Esophagus squamous epithelium (tissue), 5 donors: ENCODE results near the gene TLE5. TPM values are rescaled to one million over a fixed set of nuclear protein-coding genes. Genes with fewer than 3 reads are reported as not detected.

Experiments
- DNase-seq: peaks from one replicate; lab custom pipeline; 2025; lab: John Stamatoyannopoulos, UW
- H3K27ac ChIP-seq, 4 donors: fragments of 200-600 bp; sonication (generic); one replicate each; pipeline ENCODE4 v1.5.1; 2016 to 2019; ENCODE audit warnings: mild to moderate bottlenecking in 1 of 4
- H3K27me3 ChIP-seq, 4 donors: fragments of 200-600 bp; sonication (generic); 1 replicate in 3 of 4; 2 replicates in 1 of 4; pipeline versions ENCODE4 v1.5.1 to v1.6.0; 2017 to 2021; ENCODE audit warnings: antibody characterized with exemption in 1 of 4
- H3K36me3 ChIP-seq, 3 donors: fragments of 200-600 bp; sonication (generic); one replicate each; pipeline ENCODE4 v1.5.1; 2016 to 2019
- H3K4me1 ChIP-seq, 3 donors: fragments of 200-600 bp; sonication (generic); one replicate each; pipeline ENCODE4 v1.5.1; 2017 to 2019
- H3K4me3 ChIP-seq, 4 donors: fragments of 200-600 bp; sonication (generic); 1 replicate in 3 of 4; 2 replicates in 1 of 4; pipeline ENCODE4 v1.5.1; 2016 to 2019; ENCODE audit warnings: mild to moderate bottlenecking in 2 of 4, moderate library complexity in 1 of 4
- H3K9me3 ChIP-seq, 3 donors: fragments of 200-600 bp; sonication (generic); one replicate each; pipeline ENCODE4 v1.5.1; 2016 to 2019
- CTCF ChIP-seq, 6 experiments: fragments of 450-650 bp in 4 of 6; fragments of 200-600 bp in 2 of 6; sonication (generic) in 2 of 6; IDR thresholded peaks; one replicate each; pipeline ENCODE4 v1.5.1; 2016 to 2019; ENCODE audit warnings: antibody characterized with exemption in 6 of 6, mild to moderate bottlenecking in 4 of 6, moderate library complexity in 4 of 6
- POLR2A ChIP-seq, 4 donors: fragments of 450-650 bp; IDR thresholded peaks; one replicate each; pipeline ENCODE4 v1.6.1; 2017; ENCODE audit warnings: antibody characterized with exemption in 4 of 4, mild to moderate bottlenecking in 4 of 4, moderate library complexity in 3 of 4
- WGBS, 2 donors: methylation state at CpG; one replicate each; pipeline ENCODE4 v1.1.5; 2018; 5-methylcytosine and 5-hydroxymethylcytosine counted together
- intact Hi-C: fragments of 100-400 bp; cut with DNase I; formaldehyde crosslinking; loops from one replicate; pipeline ENCODE4 v1.15.0; 2022
- total RNA-seq, 4 donors: library from RNA; depleted of rRNA; stranded (reverse); fragments of >200 nt; gene quantifications; one replicate each; pipeline ENCODE4 v1.1.0, GENCODE V29; 2016
- donor health status: DM: yes; HTN: yes; CAD: no.

Gene TLE5
- total RNA-seq: 100 to 1,000 TPM; 141 to 433 (median 298) TPM

- 0% methylated on average over 1 of the region's 111 CpGs for WGBS, 2 donors
- intact Hi-C loops: no loop called here
- H3K36me3 ChIP-seq: peaks cover 5 to 27% (median 6%) of the 10 kb centered on the region in 3 donors
- no peak for DNase-seq
- TF ChIP-seq CTCF (IDR thresholded peaks at IDR 0.05) (no peak), POLR2A (IDR thresholded peaks at IDR 0.05) (peak in 1 of 4 donors; percentile 43)
- peak within 1 kb of the TSS; percentile 96 to 100 (median 99) for H3K27ac ChIP-seq
- peak within 1 kb of the TSS; percentile 74 to 96 (median 89) for H3K4me3 ChIP-seq
- peaks cover 33 to 66% (median 43%) of the 10 kb centered on the region in 3 donors for H3K4me1 ChIP-seq
- no peaks in the 10 kb centered on the region for H3K9me3 ChIP-seq
- H3K27me3 ChIP-seq: no peaks in the 10 kb centered on the region
These were observed at the start of gene TLE5 for GRCh38 chr19:3062165-3063105. TLE5 (minus strand) TSS chr19:3062495; CDS start chr19:3062200, 295 bp downstream.

GRCh38 chr19:3111586-3112247, 49.4 kb upstream of the TLE5 start:
- Histone ChIP-seq H3K9me3 (no peaks in the 10 kb centered on the region), H3K27ac (no peak overlapping the region), H3K4me1 (peaks cover 0 to 22% (median 0%) of the 10 kb centered on the region in 3 donors), H3K4me3 (no peak overlapping the region), H3K36me3 (peaks cover 6 to 70% (median 13%) of the 10 kb centered on the region in 3 donors), H3K27me3 (no peaks in the 10 kb centered on the region)
- 92 to 96% methylated on average over 4 to 10 of the region's 17 CpGs for WGBS, 2 donors
- no peak for DNase-seq
- intact Hi-C loops: loop anchor here (5.0 kb wide), 1 partner anchor 34 kb away; no protein-coding TSS in a partner anchor
- TF ChIP-seq POLR2A (IDR thresholded peaks at IDR 0.05) (no peak), CTCF (IDR thresholded peaks at IDR 0.05) (no peak)

GRCh38 chr19:3110126-3110825, 48.0 kb upstream of the TLE5 start:
- Histone ChIP-seq H3K27ac (no peak overlapping the region), H3K9me3 (no peaks in the 10 kb centered on the region), H3K4me3 (no peak overlapping the region), H3K36me3 (peaks cover 6 to 57% (median 13%) of the 10 kb centered on the region in 3 donors), H3K27me3 (no peaks in the 10 kb centered on the region), H3K4me1 (peaks cover 0 to 37% (median 5%) of the 10 kb centered on the region in 3 donors)
- TF ChIP-seq POLR2A (IDR thresholded peaks at IDR 0.05): no peak
- no peak for TF ChIP-seq CTCF (IDR thresholded peaks at IDR 0.05)
- WGBS, 2 donors: 74 to 94% methylated on average over 7 to 9 of the region's 37 CpGs
- intact Hi-C loops: loop anchor here (5.0 kb wide), 1 partner anchor 33 kb away; no protein-coding TSS in a partner anchor
- no peak for DNase-seq

- 84 to 86% methylated on average over 5 to 6 of the region's 22 CpGs for WGBS, 2 donors
- H3K9me3 ChIP-seq: no peaks in the 10 kb centered on the region
- no peak overlapping the region for H3K4me3 ChIP-seq
- H3K27me3 ChIP-seq: no peaks in the 10 kb centered on the region
- peaks cover 6 to 49% (median 10%) of the 10 kb centered on the region in 3 donors for H3K36me3 ChIP-seq
- DNase-seq: no peak
- H3K4me1 ChIP-seq: peaks cover 4 to 45% (median 5%) of the 10 kb centered on the region in 3 donors
- no peak overlapping the region for H3K27ac ChIP-seq
- intact Hi-C loops: no loop called here
- TF ChIP-seq POLR2A (IDR thresholded peaks at IDR 0.05) (no peak), CTCF (IDR thresholded peaks at IDR 0.05) (no peak)
These were observed 47.2 kb upstream of the TLE5 start for GRCh38 chr19:3109491-3109890.
